ENCODE results near the gene SLC22A5.
A peak's percentile ranks its signal among the peaks of the same experiment; 100 is the strongest.

The SLC22A5 gene

GRCh38 chr5:132368186-132368585 is 1.3 kb upstream of the SLC22A5 start:
- H3K9me3 ChIP-seq (ENCODE audit: control insufficient read depth, low read length), result no peaks in the 10 kb centered on the region
- H3K9ac ChIP-seq (ENCODE audit: low read length), result no peak overlapping the region
- H3K27me3 ChIP-seq (ENCODE audit: control insufficient read depth in 1 of 2, insufficient read depth in 1 of 2, low read length in 2 of 2), result no peaks in the 10 kb centered on the region
- H3K36me3 ChIP-seq (ENCODE audit: control insufficient read depth in 1 of 2, insufficient read depth in 2 of 2, low read depth in 1 of 2, low read length in 2 of 2), result no peaks in the 10 kb centered on the region
- WGBS, result 90% methylated on average over 3 of the region's 4 CpGs
- no peak overlapping the region for H3K23ac ChIP-seq (ENCODE audit: low read length in 2 of 2)
- H3K4ac ChIP-seq (ENCODE audit: low read depth in 1 of 2, low read length in 2 of 2), result no peak overlapping the region
- peaks cover 26% of the 10 kb centered on the region for H3K4me1 ChIP-seq (ENCODE audit: control insufficient read depth, insufficient read depth, low read depth, low read length)
- H2BK12ac ChIP-seq (ENCODE audit: low read length in 2 of 2), result no peak overlapping the region
- no peak overlapping the region for H3K4me2 ChIP-seq (ENCODE audit: low read length, poor library complexity, severe bottlenecking)
- H3K27ac ChIP-seq (ENCODE audit: low read length, poor library complexity, severe bottlenecking), result no peak overlapping the region
- no peak for DNase-seq
- no peak overlapping the region for H3K4me3 ChIP-seq (ENCODE audit: insufficient read depth in 1 of 2, low read depth in 1 of 2, low read length in 2 of 2)
- no peak overlapping the region for H3K14ac ChIP-seq (ENCODE audit: low read length in 2 of 2)
- no peak overlapping the region for H2AFZ ChIP-seq (ENCODE audit: low read depth, low read length)
- no peak overlapping the region for H2BK5ac ChIP-seq (ENCODE audit: low read depth, low read length, poor library complexity, severe bottlenecking)
- no peak overlapping the region for H2AK5ac ChIP-seq (ENCODE audit: low read length, severe bottlenecking)
- H4K8ac ChIP-seq (ENCODE audit: low read length), result no peak overlapping the region
- H2BK15ac ChIP-seq (ENCODE audit: low read depth, poor library complexity, severe bottlenecking), result no peak overlapping the region
- no peak overlapping the region for H4K91ac ChIP-seq (ENCODE audit: low read length)
- H3K18ac ChIP-seq (ENCODE audit: low read depth in 1 of 2, low read length in 2 of 2), result no peak overlapping the region
- peaks cover 6% of the 10 kb centered on the region for H3K79me1 ChIP-seq (replicated peaks; ENCODE audit: low read length, poor library complexity, severe bottlenecking)
- no peak overlapping the region for H2BK120ac ChIP-seq (ENCODE audit: low read depth, low read length)

- Histone ChIP-seq H2AK5ac (ENCODE audit: low read length, severe bottlenecking) (no peak overlapping the region), H3K14ac (ENCODE audit: low read length in 2 of 2) (no peak overlapping the region), H3K9me3 (ENCODE audit: control insufficient read depth, low read length) (no peaks in the 10 kb centered on the region), H3K23ac (ENCODE audit: low read length in 2 of 2) (no peak overlapping the region), H2AFZ (ENCODE audit: low read depth, low read length) (peak overlapping the region; percentile 98), H3K18ac (ENCODE audit: low read depth in 1 of 2, low read length in 2 of 2) (no peak overlapping the region), H3K79me1 (replicated peaks; ENCODE audit: low read length, poor library complexity, severe bottlenecking) (peaks cover 9% of the 10 kb centered on the region), H3K4me3 (ENCODE audit: insufficient read depth in 1 of 2, low read depth in 1 of 2, low read length in 2 of 2) (peak overlapping the region; percentile 82 to 86), H3K27ac (ENCODE audit: low read length, poor library complexity, severe bottlenecking) (peak overlapping the region; percentile 96), H4K8ac (ENCODE audit: low read length) (peak overlapping the region; percentile 69), H3K36me3 (ENCODE audit: control insufficient read depth in 1 of 2, insufficient read depth in 2 of 2, low read depth in 1 of 2, low read length in 2 of 2) (no peaks in the 10 kb centered on the region), H3K4me2 (ENCODE audit: low read length, poor library complexity, severe bottlenecking) (peak overlapping the region; percentile 82), H3K9ac (ENCODE audit: low read length) (peak overlapping the region; percentile 84), H2BK12ac (ENCODE audit: low read length in 2 of 2) (no peak overlapping the region), H3K4ac (ENCODE audit: low read depth in 1 of 2, low read length in 2 of 2) (no peak overlapping the region), H2BK120ac (ENCODE audit: low read depth, low read length) (no peak overlapping the region), H2BK15ac (ENCODE audit: low read depth, poor library complexity, severe bottlenecking) (no peak overlapping the region), H4K91ac (ENCODE audit: low read length) (no peak overlapping the region), H3K4me1 (ENCODE audit: control insufficient read depth, insufficient read depth, low read depth, low read length) (peaks cover 28% of the 10 kb centered on the region), H3K27me3 (ENCODE audit: control insufficient read depth in 1 of 2, insufficient read depth in 1 of 2, low read length in 2 of 2) (no peaks in the 10 kb centered on the region), H2BK5ac (ENCODE audit: low read depth, low read length, poor library complexity, severe bottlenecking) (peak overlapping the region; percentile 99)
- peak; percentile 27 for DNase-seq
- WGBS, result 31% methylated on average over 9 of the region's 9 CpGs
Measured at GRCh38 chr5:132369007-132369473, 470 bp upstream of the SLC22A5 start.

- Histone ChIP-seq H3K4me3 (ENCODE audit: insufficient read depth in 1 of 2, low read depth in 1 of 2, low read length in 2 of 2) (peak overlapping the region; percentile 82 to 86), H4K91ac (ENCODE audit: low read length) (no peak overlapping the region), H3K14ac (ENCODE audit: low read length in 2 of 2) (peak overlapping the region in 1 of 2 experiments; percentile 96), H3K4ac (ENCODE audit: low read depth in 1 of 2, low read length in 2 of 2) (peak overlapping the region in 1 of 2 experiments; percentile 29), H2BK12ac (ENCODE audit: low read length in 2 of 2) (peak overlapping the region in 1 of 2 experiments; percentile 55), H3K4me1 (ENCODE audit: control insufficient read depth, insufficient read depth, low read depth, low read length) (peaks cover 23% of the 10 kb centered on the region), H3K36me3 (ENCODE audit: control insufficient read depth in 1 of 2, insufficient read depth in 2 of 2, low read depth in 1 of 2, low read length in 2 of 2) (no peaks in the 10 kb centered on the region), H3K4me2 (ENCODE audit: low read length, poor library complexity, severe bottlenecking) (peak overlapping the region; percentile 82), H3K18ac (ENCODE audit: low read depth in 1 of 2, low read length in 2 of 2) (peak overlapping the region in 1 of 2 experiments; percentile 75), H2BK5ac (ENCODE audit: low read depth, low read length, poor library complexity, severe bottlenecking) (peak overlapping the region; percentile 99), H2BK120ac (ENCODE audit: low read depth, low read length) (no peak overlapping the region), H3K27ac (ENCODE audit: low read length, poor library complexity, severe bottlenecking) (no peak overlapping the region), H4K8ac (ENCODE audit: low read length) (peak overlapping the region; percentile 69), H3K9me3 (ENCODE audit: control insufficient read depth, low read length) (no peaks in the 10 kb centered on the region), H3K23ac (ENCODE audit: low read length in 2 of 2) (peak overlapping the region in 1 of 2 experiments; percentile 26), H2AK5ac (ENCODE audit: low read length, severe bottlenecking) (no peak overlapping the region), H3K27me3 (ENCODE audit: control insufficient read depth in 1 of 2, insufficient read depth in 1 of 2, low read length in 2 of 2) (no peaks in the 10 kb centered on the region), H3K79me1 (replicated peaks; ENCODE audit: low read length, poor library complexity, severe bottlenecking) (peaks cover 18% of the 10 kb centered on the region), H2AFZ (ENCODE audit: low read depth, low read length) (peak overlapping the region; percentile 98), H3K9ac (ENCODE audit: low read length) (peak overlapping the region; percentile 84), H2BK15ac (ENCODE audit: low read depth, poor library complexity, severe bottlenecking) (no peak overlapping the region)
- 18% methylated on average over 25 of the region's 34 CpGs for WGBS
- DNase-seq, result no peak
Measured at GRCh38 chr5:132370181-132370970, 866 bp downstream of the SLC22A5 start.

- Histone ChIP-seq H3K27me3 (ENCODE audit: control insufficient read depth in 1 of 2, insufficient read depth in 1 of 2, low read length in 2 of 2) (no peaks in the 10 kb centered on the region), H3K14ac (ENCODE audit: low read length in 2 of 2) (no peak overlapping the region), H2BK15ac (ENCODE audit: low read depth, poor library complexity, severe bottlenecking) (no peak overlapping the region), H2BK12ac (ENCODE audit: low read length in 2 of 2) (no peak overlapping the region), H2AFZ (ENCODE audit: low read depth, low read length) (no peak overlapping the region), H2BK120ac (ENCODE audit: low read depth, low read length) (no peak overlapping the region), H3K4me3 (ENCODE audit: insufficient read depth in 1 of 2, low read depth in 1 of 2, low read length in 2 of 2) (peak overlapping the region in 1 of 2 experiments; percentile 82), H3K4ac (ENCODE audit: low read depth in 1 of 2, low read length in 2 of 2) (no peak overlapping the region), H4K8ac (ENCODE audit: low read length) (no peak overlapping the region), H3K36me3 (ENCODE audit: control insufficient read depth in 1 of 2, insufficient read depth in 2 of 2, low read depth in 1 of 2, low read length in 2 of 2) (no peaks in the 10 kb centered on the region), H3K18ac (ENCODE audit: low read depth in 1 of 2, low read length in 2 of 2) (no peak overlapping the region), H3K4me2 (ENCODE audit: low read length, poor library complexity, severe bottlenecking) (no peak overlapping the region), H3K9me3 (ENCODE audit: control insufficient read depth, low read length) (no peaks in the 10 kb centered on the region), H3K4me1 (ENCODE audit: control insufficient read depth, insufficient read depth, low read depth, low read length) (peaks cover 19% of the 10 kb centered on the region), H2BK5ac (ENCODE audit: low read depth, low read length, poor library complexity, severe bottlenecking) (no peak overlapping the region), H2AK5ac (ENCODE audit: low read length, severe bottlenecking) (no peak overlapping the region), H3K27ac (ENCODE audit: low read length, poor library complexity, severe bottlenecking) (no peak overlapping the region), H3K79me1 (replicated peaks; ENCODE audit: low read length, poor library complexity, severe bottlenecking) (peaks cover 23% of the 10 kb centered on the region), H4K91ac (ENCODE audit: low read length) (no peak overlapping the region), H3K9ac (ENCODE audit: low read length) (no peak overlapping the region), H3K23ac (ENCODE audit: low read length in 2 of 2) (no peak overlapping the region)
- WGBS, result 93% methylated on average over 19 of the region's 19 CpGs
- DNase-seq, result no peak
Measured at GRCh38 chr5:132370971-132371602, 1.6 kb downstream of the SLC22A5 start.

Data from mesenchymal stem cell (in vitro differentiated cells and primary cell).